Mesenteric fat pad (tissue), 1 donor: ENCODE measurements around the gene LBP. TPM values are rescaled to one million over a fixed set of nuclear protein-coding genes. Genes with fewer than 3 reads are reported as not detected.
"Not testable (repeated sequence)": the region's sequence is repeated elsewhere in the genome, so short reads cannot be mapped to it uniquely, and the experiment has no call there.

Source experiments
- DNase-seq: peaks from one replicate; pipeline ENCODE4 v3.0.0-alpha.2; 2020; ENCODE audit warnings: low spot score
- long read RNA-seq: library from polyadenylated mRNA; unstranded; transcript quantifications from one replicate; pipeline ENCODE4 v2.0.0, GENCODE V29; 2020
- total RNA-seq: library from RNA; stranded (reverse); fragmentation: NEBNext Ultra II Directional; extraction: Animal tissue kit (Norgen Biotek cat#: 25700); gene quantifications from one replicate; pipeline ENCODE4 v1.2.1, GENCODE V29; 2021
- donor health status: DM: yes; HTN: yes; CAD: no.

LBP gene
- 59.3 TPM for total RNA-seq
- long read RNA-seq, transcript LBP-201 (15 exons, 1,961 nt): major isoform, 388 of 453 reads
- long read RNA-seq, partial matches to known transcripts: 37 of 453 reads
- long read RNA-seq, other reads (novel, unspliced or antisense): 28 of 453 reads

DNA sequence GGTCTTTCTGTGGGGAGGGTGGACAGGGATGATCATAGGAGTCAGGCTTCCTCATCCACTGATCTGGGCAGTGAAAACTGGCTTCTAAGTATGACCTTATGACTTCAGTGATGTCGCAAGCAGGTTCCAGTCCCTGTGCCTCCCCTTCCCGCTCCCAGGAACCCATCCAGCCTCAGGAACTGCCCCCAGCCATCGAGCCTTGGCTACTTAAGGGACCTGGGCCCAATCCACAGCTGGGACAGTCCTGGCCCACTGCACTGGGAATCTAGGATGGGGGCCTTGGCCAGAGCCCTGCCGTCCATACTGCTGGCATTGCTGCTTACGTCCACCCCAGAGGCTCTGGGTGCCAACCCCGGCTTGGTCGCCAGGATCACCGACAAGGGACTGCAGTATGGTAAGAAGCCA is at the start of gene LBP:
Gene LBP (plus strand): TSS at position 236 of the 405 bp plus-strand sequence. CDS start 35 bp downstream, at position 271.
- no peak for DNase-seq

GRCh38 chr20:38297916-38298674 is 48.2 kb upstream of the LBP start:
- DNase-seq: no peak

DNA sequence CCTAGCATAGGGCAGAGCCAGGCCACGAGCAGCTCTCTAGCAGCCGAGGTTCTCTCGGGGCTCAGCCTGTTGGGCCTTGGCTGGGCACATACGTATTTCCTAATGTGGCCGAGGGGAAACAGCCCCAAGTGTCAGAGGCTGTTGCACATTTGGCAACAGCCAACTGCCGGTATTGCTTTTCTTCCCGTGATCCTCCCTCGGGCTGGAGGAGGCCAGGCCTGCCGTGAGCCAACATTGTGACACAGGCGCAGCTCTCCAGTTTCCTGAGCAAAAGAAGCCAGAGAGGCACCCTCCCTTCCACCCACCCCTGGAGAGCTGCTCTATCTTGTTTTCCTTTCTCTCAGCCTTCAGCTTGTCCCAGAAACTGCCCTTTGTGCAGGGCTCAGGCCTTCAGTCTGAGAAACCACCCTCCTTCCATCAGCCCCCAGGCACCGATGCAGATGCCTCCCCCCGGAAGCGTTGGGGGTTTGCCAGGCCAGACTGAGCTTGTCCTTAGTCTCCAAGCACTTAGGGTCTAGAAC is 47.5 kb upstream of the LBP start:
- peak; percentile 92 for DNase-seq

- DNase-seq: no peak
Observed at GRCh38 chr20:38299963-38300362, 46.3 kb upstream of the LBP start.

DNA sequence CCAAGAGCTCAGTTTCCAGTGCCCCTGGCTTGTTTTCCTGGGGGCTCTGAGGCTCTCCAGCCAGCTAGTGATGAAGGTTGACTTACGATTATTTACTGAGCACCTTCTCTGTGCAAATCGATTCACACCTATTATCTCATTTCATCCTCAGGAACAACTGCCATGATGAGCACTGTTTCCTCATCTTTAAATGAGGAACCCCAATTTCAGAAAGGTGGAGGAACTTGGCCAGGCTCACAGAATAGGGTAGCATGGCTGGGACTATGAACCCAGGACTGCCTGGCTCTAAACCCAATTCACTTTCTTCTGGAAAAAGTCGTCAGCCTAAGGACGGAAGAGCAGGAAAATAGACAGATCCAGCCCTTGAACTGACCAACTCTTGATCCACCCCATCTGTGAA is 45.8 kb upstream of the LBP start:
- no peak for DNase-seq

- DNase-seq: no peak
Observed at GRCh38 chr20:38301309-38301708, 45.0 kb upstream of the LBP start.

DNA sequence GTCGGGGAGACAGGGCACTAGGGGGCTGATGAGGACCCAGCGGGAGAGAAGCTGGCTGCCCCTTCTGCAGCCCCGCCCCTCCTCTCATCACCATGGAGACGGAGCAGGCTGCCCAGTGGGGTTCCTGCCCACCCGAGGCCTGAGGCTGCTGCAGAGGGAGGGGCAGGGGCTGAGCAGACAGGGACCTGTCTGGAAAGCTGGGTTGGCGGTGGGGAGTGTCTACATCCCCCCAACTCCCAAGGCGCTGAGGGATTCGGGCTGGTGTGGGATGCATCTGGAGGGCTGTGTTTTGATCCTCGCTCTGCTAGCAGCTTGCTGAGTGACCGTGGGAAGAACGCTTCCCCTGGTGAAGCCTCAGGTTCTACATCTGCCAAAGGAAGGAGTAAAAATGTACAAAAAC is 43.5 kb upstream of the LBP start:
- DNase-seq: no peak

DNA sequence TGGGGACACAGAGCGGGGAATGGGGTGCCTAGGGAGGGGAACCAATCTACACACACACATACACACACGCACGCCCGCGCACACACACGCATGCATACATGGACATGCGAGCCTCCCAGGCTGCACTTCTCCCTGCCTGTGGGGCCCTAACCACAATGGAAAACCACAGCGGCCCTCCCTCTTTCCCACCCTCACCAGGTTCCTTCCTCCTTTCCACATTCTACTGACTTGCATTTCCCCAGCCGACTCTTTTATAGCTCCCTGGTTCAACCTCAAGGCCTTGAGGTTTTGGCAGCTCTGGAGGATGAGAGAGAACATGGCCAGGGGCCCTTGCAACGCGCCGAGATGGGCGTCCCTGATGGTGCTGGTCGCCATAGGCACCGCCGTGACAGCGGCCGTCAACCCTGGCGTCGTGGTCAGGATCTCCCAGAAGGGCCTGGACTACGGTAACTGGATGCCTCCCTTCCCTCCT is 42.3 kb upstream of the LBP start, which contains the start of gene BPI:
Gene BPI (plus strand): TSS at position 249 of the 472 bp plus-strand sequence. CDS start 68 bp downstream, at position 317.
- DNase-seq: no peak

- no peak for DNase-seq
Observed at GRCh38 chr20:38304845-38305447, 41.3 kb upstream of the LBP start.

DNA sequence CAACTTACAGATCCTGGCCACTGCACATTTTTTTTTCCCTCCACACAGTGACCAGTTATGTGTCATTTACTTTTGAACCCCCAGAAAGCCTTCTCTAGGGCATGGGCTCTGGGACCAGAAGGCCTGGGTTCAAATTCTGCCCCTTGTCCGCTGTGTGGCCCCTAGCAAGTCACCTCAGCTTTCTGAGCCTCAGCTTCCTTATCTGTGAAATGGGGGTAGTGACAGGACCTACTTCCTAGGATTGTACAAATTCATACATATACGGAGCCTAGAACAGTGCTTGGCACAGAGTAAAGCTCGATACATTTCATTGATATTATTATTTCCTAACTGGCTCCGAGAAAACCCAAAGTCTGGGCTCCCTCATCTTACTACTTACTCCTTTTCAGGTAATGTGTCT is 40.7 kb upstream of the LBP start:
- no peak for DNase-seq

DNA sequence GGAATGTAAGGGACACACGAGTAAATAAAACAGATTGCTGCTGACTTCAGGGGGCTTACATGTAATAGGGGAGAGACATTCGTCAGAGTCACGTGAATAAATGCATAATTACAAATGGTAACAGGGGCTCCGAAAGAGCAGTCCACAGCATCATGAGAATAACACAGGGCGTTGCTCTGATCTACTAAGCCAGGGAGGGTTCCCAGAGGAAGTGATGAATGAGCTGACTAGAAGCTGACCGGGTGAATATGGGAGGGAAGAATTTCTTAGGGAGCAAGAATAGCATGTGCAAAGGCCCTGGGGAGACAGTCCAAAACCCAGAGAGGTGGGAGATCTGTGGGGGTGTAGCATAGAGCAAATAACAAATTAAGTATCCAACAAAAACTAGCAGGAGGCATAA is 39.9 kb upstream of the LBP start:
- DNase-seq: no peak

DNA sequence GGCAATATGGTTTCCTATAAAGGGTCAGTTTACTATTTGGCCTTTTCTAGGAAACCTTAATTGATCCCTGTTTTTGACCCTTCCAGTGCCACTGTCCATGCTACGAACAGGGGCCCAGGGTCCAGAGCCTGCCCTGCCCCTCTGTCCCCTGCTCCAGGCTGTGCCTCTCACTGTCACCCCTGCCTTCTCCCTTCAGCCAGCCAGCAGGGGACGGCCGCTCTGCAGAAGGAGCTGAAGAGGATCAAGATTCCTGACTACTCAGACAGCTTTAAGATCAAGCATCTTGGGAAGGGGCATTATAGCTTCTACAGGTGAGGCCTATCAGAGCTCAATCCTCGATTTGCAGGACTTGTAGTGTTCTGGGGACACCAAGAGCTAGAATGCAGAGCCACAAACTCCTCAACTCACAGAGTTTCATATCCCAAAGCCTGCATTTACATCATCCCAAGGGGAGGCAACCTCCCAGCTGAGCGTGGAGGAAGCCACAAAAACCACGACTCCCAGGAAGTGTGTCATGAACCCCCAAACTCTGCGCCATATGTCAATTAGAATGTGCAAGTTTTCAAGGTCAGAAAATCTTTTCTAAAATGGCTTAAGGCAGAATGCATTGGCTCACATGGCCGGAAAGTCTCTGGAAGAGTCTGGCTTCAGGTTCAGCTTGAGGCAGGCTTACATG is 38.8 kb upstream of the LBP start:
- no peak for DNase-seq

DNA sequence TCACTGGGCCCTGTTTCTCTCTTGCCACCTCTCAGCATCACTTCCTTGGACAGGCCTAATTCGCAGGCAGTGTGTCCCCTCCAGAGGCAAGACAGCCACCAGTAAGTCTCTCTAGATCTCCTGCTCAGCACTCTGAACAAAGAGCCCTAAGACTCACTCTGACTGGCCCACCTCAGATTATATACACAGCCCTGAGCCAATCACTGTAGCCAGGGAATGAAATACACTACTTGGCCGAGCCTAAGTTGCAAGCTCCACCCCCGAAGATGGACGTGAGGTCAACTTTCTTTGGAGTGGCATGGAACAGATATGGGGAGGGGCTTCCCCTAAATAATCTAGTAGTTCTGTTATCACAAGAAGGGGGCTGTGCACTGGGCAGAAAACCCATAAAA is 38.2 kb upstream of the LBP start:
- no peak for DNase-seq

- DNase-seq: no peak
Observed at GRCh38 chr20:38308447-38308846, 37.8 kb upstream of the LBP start.

DNA sequence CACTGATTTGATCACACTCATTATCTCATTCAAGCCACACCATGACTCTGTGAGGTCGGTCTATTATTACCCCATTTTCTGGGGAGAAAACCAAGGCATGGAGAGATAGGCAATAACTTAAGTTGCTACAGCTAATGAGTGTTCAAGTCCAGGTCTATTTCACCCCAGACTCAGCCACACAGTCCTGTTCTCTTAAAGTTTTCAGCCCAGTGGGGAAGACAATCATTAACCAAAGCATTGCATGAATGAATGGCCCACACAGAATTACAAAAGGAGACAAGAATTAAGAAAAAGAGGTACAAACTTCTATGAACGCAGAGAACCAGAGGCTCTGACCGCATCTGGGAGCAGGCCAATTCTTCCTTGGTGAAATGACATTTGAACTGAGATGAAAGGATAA is 35.2 kb upstream of the LBP start:
- no peak for DNase-seq

DNA sequence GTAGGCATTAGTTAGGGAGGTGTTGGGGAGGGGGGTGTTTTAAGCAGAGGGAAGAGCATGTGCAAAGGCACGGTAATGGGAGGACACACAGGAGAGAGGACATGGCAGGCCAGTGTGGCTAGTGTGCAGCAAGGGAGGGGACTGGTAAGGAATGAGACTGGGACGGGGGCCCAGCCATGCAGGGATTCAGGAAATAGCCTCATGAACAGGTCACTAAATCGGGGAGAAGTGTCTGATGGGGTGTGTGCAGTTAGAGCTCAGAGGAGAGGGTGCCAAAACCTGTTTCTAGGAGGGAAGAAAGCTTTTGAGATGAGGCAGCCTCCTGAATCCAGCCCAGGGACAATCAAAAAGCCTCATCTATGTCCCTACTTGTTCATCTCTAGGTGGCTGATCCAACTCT is 34.8 kb upstream of the LBP start:
- DNase-seq: no peak

DNA sequence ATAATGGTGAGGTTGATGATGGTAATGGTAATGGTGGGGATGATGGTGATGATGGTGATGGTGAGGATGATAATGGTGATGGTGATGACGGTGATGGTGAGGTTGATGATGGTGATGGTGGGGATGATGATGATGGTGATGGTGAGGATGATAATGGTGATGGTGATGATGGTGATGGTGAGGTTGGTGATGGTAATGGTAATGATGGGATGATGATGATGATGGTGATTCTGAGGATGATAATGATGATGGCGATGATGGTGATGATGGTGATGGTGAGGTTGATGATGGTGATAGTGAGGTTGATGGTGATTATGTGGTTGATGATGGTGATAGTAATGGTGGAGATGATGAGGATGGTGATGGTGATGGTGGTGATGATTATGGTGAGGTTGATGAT is 32.6 kb upstream of the LBP start:
- DNase-seq: no peak

- DNase-seq: not testable (repeated sequence)
Observed at GRCh38 chr20:38314350-38314749, 31.9 kb upstream of the LBP start.

- no peak for DNase-seq
Observed at GRCh38 chr20:38315290-38315966, 30.9 kb upstream of the LBP start.

DNA sequence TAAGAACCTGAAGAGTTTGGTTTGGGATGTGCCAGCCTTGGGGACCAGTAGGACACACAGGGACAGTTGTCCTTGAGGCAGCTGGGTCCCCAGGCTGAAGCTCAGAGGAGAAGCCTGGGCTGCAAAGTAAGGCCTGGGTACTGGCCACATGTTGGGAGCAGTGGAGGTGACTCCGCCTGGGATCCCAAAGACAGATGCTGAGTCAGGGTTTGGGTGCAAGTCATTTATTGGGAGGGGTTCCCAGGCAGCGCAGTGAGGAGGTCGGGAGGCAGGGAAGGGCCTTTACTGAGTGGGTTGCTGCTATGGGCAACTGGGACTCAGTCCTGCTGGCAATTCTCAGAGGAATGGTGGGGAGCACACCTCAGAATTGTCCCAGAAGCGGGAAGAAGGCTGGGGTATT is 29.9 kb upstream of the LBP start:
- DNase-seq: no peak

- DNase-seq: no peak
Observed at GRCh38 chr20:38317422-38317821, 28.9 kb upstream of the LBP start.
